Uterine smooth muscle cell (primary cell): ENCODE measurements around the gene SYNGR3. TPM values are rescaled to one million over a fixed set of nuclear protein-coding genes. Genes with fewer than 3 reads are reported as not detected.

Source experiments
- total RNA-seq: library from RNA; depleted of rRNA; stranded (reverse); fragments of >200 nt; gene quantifications from 2 replicates; pipeline ENCODE4 v1.2.3, GENCODE V29; 2014

Gene SYNGR3, protein sequence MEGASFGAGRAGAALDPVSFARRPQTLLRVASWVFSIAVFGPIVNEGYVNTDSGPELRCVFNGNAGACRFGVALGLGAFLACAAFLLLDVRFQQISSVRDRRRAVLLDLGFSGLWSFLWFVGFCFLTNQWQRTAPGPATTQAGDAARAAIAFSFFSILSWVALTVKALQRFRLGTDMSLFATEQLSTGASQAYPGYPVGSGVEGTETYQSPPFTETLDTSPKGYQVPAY
- 1.4 and 6.1 TPM in 2 replicates for total RNA-seq

DNA sequence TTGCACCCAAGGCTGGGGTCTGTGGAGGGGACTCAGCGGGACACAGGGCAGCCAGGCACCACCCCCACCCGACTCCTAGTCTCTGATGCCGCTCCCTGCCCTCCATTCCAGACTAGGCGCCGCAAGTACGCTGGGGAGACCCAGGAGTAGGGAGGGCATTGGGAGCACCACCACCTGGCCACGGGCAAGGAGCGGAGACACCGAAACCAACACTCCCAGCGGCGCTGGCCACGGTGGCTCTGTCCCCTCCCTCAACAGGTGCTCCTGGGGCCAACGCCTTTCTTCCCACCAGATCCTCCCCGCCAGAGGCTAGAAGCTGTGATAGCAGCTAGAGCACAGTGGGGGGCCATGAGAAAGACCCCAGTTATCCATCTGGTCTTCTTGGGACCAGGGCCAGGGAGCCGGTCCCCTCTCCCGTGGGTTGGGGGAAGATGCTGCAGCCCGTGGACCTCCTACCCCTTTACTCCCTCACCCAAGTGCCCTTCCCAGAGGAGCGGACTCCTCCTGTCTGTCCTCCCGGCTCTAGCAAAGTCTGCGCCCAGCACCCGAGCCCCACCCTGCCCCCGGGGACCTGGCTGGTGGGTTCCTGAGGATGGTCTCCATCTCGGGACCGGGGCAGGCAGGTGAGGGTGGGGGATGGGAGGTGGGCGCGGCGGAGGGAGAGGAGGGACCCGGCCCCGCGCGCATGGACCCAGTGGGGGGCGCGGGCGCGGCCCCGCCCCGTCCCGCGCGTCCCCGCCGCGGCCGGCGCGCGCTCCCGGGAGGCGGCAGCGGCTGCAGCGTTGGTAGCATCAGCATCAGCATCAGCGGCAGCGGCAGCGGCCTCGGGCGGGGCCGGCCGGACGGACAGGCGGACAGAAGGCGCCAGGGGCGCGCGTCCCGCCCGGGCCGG is at the start of gene SYNGR3:
SYNGR3 (plus strand) TSS at position 762 of the 892 bp plus-strand sequence. CDS start 133 bp downstream, outside the sequence.

DNA sequence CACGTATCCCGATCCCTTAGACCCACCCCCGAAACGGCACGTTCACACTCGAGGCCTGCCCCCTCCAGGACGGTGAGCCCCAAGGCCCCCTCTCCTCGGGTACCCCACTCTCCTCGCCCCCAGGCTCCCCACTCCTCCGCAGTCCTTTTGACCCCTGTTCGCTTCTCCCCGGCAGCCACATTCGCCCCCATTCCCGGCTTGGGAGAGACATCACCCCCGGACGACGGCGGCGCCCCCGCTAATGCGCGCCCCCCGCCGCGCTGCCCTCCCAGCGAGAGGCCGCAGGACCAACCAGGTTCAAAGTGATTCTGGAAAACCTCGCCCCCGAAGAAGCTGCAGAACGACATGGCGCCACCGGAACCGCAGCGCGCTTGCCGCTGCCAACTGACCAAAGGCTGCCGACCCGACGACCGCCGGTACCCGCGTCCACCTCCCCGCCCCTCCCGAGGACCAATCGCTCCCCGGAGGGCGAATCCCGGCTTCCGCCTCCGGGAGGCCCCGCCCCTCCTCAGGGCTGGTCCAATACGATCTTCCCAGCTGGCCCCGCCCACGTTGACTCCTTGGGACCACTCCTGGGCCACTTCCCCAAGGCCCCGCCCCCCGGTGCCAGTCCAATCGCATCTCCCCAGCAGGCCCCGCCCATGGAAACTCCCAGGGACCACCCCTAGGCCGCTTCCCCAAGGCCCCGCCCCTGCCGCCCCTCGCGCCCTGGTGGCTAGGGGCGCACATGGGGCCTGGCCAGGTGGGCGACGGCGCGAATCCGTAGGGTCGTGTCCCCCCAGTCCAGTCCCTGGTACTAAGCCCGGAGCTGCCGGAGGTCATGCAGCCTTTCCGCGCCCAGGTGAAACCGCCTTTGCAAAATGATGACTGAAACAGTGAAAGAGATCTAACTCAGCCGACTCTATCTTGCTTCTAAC is 46.7 kb upstream of the SYNGR3 start, which contains the start of gene MSRB1:
MSRB1 (minus strand) TSS at position 390 of the 917 bp plus-strand sequence; CDS start at position 347, 43 bp downstream.

DNA sequence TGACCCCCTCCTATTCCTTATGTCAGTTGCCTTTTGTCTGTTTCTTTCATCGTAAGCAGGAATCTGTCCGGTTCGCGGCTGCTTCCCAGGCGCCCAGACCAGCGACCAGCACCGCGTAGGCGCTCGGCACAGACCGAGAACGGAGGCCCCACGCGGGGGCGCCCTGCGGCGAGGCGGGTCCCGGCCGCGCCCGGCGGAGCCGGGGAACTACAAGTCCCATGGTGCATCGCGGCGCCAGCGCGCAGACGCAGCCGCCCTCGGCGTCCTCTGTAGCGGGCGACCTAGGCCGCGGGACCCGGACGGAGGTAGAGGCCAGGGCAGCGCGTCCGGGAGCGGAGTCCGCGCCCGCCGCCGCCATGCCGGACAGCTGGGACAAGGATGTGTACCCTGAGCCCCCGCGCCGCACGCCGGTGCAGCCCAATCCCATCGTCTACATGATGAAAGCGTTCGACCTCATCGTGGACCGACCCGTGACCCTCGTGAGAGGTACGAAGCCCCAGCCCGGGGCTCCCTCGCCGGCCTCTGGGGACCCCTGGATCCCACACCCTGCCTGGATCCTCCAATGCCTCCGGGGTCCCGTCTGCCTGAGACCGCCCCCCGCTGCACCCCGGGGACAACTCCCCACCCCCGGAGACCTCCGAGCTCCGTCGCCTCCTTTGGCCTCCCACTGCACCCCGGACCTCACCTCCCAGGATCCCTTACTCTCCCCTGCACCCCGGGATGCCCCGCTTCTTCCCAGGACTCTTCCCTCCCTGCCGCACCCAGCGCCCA is 30.3 kb upstream of the SYNGR3 start, which contains the start of gene NDUFB10:
NDUFB10 (plus strand) TSS at position 270 of the 771 bp plus-strand sequence; CDS start at position 357, 87 bp downstream.

DNA sequence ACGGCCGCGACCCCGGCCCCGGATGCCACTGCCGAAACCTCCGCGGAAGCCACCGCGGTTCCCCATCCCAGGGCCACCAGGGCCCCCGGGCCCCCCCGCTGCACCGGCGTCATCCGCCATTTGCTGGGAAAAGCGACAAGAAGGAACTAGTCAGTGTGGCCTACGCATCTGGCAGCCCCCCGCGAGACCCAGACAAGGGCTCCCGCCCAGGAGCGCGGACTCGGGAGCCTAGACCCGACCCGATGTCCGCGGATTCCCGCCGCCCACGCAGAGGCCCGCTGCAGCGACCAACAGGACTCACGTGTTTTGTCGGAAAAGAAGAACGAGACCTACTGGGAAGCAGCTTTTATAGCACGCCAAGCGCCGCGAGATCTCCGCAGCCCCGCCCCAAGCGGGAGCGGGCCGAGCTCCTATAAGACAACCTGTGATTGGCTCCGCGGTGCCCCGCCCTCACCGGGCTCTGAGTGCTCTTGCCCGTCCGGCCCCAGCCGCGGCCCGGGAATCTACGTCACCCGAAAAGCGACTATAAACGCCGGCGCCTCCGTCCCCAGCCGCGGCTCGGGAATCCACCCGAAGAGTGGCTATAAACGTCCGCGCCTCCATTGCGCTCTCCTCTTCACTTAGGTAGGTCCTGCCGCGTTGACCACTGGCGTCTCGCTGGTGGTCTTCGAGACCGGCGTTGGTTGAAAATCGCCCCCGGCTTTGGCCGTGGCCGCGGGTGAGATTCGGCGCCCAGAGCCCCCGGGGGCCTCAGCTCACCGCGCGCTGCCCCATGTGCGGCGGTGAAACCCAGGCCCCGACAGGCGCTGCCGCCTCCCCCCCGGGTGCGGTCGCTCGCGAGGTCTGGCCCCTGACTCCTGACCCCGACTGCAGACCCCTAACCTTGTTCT is 25.0 kb upstream of the SYNGR3 start, which contains the start of gene RPS2:
RPS2 (minus strand) TSS at position 321 of the 890 bp plus-strand sequence; CDS start at position 120, 201 bp downstream.

DNA sequence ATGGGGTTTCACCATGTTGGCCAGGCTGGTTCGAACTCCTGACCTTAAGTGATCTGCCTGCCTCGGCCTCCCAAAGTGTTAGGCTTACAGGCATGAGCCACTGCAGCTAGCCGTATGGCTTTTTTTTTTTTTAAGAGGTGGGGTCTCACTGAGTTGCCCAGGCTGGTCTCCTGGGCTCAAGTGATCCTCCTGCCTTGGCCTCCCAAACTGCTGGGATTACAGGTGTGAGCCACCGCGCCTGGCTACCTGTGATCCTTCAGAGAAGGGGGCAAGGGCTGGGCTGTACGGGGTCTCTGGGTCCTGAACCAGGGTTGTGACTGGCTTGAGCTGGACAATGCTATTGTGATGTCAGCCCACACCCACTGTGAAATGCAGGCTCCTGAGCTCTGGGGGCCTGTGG is 23.3 kb upstream of the SYNGR3 start, which contains the start of gene RNF151:
RNF151 (plus strand) TSS at position 397 of the 400 bp plus-strand sequence. CDS start 26 bp downstream, outside the sequence.

DNA sequence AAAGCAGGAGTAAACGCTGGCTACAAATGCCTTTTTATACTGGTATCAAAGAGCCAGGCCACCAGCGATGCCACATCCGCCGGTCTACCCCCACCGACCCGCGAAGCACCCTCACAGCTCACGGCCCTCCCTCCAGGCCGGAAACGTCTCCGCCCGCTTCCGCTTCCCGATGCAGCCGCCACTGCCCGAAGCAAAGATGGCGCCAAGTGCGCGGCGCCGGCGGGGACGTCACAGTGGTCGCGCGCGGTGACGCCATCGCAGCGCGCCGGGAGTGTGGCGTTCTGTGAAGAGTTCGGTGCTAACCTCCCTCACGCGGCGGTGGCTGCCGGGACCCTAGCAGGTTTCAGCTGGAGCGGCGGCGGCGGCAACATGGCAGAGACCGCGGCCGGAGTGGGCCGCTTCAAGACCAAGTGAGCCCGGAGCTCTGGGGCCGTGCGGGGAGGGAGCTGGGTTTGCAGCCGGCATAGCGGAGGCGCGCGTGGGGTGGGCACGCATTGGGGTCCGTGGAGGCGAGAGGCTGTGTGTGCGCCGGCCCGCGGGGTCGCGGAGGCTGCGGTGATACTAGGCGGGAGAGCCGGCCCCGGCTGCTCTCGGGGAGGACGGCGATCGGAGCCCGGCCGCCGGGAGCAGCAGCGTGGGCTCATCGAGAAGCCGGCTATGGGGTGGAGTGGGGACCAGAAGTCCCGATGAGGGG is 17.8 kb upstream of the SYNGR3 start, which contains the start of gene TBL3:
TBL3 (plus strand) TSS at position 258 of the 694 bp plus-strand sequence; CDS start at position 370, 112 bp downstream.

DNA sequence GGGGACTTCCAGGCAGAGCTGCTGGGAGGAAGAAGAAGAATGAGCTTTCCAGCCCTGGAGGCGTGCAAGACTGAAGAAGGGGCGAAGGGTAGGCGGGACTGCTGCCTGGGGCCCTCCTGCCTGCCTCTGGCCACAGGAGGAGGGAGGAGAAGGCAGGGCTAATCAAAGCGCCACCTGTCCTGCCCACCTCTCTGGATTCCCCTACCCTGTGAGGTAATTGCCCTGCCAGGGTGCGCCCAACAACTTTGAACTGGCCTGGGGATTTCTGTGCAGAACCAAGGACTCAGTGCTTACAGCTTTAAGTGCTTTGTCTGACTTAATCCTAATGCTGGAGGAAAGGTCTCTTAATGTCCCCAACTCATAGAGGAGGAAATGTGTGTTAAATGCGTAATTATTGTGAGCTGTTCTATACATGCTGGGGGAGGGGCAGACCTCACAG is 8.4 kb upstream of the SYNGR3 start, which contains the start of gene NOXO1:
NOXO1 (minus strand) TSS at position 72 of the 439 bp plus-strand sequence. CDS start 290 bp downstream, outside the sequence.

DNA sequence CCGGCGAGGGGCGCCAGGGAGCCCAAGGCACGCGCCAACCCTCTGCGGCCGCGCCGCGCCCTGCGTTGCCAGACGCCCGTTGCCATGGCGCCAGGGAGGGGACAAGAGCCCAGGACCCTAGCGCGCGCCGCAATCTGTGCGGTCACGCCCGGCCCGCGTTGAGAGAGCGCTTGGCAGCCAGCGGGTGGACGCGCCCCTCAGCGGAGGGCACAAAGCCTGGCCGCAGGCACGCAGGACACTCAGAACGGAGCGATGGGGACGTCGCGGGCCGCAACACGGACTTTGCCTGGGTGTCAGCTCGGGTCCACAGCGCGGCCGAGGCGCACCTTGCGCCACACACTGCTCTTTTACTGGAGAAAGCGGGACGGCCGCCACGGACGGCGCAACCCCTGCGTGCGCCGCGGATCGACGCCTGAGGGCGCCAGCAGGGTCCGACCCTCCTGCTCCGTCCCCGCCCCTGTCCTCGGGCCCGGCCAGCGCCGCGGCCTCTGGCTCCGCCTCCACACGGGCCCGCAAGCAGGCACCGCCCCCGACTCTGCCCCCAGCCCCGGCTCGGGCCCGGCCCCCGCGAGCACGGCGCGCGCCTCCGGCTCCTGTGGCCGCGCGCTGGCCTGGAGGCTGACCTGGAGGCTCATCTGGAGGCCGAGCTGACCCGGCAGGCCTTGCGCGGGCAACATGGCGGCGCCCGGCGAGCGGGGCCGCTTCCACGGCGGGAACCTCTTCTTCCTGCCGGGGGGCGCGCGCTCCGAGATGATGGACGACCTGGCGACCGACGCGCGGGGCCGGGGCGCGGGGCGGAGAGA is 6.0 kb upstream of the SYNGR3 start, which contains the start of gene GFER:
GFER (plus strand) TSS at position 650 of the 803 bp plus-strand sequence; CDS start at position 676, 26 bp downstream.

DNA sequence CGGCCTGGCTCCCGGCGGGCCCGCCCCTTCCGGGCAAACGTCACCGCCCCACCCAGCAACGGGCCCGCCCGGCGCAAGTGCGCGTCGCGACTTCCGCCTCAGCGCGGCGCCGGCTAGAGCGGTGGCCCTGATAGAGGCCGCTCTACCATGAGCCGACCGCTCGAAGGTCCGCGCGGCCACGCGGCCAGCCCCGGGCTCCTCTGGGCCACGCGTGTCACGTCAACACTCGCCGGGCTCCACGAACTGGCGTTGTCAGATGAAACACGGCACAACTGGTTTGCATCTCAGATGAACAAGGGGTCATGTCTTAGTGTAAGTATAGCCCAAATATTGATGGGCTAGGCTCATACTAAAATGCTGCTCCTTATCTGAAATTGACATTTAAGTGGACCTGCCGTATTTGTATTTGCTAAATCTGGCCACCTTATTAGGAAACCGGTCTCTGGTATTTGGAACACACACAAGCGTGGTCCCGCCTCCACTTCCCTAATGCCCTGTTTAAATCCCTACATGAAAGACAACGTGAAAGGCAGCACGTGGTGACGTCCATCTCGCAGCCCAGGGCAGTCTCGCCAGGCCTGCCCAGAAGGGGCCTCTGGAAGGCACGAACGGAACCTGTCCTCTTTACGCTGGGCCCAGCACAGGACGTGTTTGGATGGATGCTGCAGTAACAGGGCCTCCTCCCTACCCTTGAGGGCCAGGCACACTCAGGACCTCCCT is 20.2 kb downstream of the SYNGR3 start, which contains the start of gene ZNF598:
ZNF598 (minus strand) TSS at position 31 of the 720 bp plus-strand sequence.

DNA sequence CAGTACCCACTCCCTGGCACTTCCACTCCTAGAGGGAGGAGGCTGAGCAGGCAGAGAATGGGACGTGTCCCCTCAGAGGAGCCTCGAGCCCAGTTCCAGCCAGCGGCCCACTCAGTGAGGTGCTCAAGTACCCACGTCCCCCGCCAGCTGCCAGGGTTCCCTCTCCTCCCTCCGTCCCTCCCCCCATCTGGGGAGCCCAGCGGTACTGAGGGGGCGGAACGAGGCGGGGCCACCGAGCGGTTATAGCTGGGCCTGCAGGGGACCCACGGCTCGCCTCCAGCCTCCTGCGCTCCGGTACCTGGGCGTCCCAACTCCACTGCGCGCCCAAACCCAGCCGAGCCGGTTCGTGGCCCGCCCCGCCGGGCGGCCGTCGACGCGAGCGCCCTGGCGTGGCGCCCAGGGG is 29.7 kb downstream of the SYNGR3 start, which contains the start of gene NPW:
NPW (plus strand) TSS at position 268 of the 403 bp plus-strand sequence.

DNA sequence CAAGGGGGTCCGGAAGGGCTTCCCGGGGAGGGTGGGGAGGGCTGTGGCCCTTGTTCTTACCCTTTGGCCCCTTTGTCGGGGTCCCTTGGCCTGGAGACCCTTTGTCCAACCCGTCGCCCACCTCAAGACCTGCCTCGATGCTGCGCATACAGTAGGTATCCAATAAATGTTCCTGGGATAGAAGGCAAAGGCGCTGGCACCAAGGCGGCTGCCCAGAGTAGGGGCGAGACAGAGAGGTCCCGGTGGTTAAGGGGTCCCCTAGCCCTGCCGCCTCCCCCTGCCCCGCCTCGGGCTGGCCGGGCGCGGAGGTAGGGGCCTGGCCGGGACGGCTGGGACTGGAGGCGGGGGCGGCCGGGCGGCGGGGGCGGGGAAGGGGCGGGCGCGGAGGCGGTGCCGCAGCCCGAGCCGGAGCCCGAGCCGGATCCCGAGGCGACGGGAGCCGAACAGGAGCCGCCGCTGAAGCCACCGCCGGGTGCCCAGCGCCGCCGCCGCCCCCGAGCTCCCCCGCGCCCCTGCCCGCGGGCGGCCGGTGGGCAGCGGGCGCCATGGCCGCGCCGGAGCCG is 36.8 kb downstream of the SYNGR3 start, which contains the start of gene NHERF2:
NHERF2 (plus strand) TSS at position 442 of the 563 bp plus-strand sequence; CDS start at position 546, 104 bp downstream.

Other genes starting within 250 kb of the SYNGR3 start
- gene NME3, start 218.4 kb upstream of the SYNGR3 start, total RNA-seq: 34.6 and 65.0 TPM in 2 replicates
- 11.7 and 16.5 TPM in 2 replicates for gene EME2, start 217.2 kb upstream of the SYNGR3 start, total RNA-seq
- gene MRPS34, start 216.8 kb upstream of the SYNGR3 start, total RNA-seq: 89.7 and 102 TPM in 2 replicates
- gene SPSB3, start 207.4 kb upstream of the SYNGR3 start, total RNA-seq: 29.0 and 37.5 TPM in 2 replicates
- 70.7 and 82.7 TPM in 2 replicates for gene NUBP2, start 207.0 kb upstream of the SYNGR3 start, total RNA-seq
- gene IGFALS, start 196.3 kb upstream of the SYNGR3 start, total RNA-seq: under 0.01 and 0.50 TPM in 2 replicates
- gene HAGH, start 163.1 kb upstream of the SYNGR3 start, total RNA-seq: 48.1 and 55.1 TPM in 2 replicates
- 66.5 and 87.0 TPM in 2 replicates for gene FAHD1, start 162.8 kb upstream of the SYNGR3 start, total RNA-seq
- gene MEIOB, start 117.8 kb upstream of the SYNGR3 start, total RNA-seq: 0.22 and 0.50 TPM in 2 replicates
- not detected in 2 replicates for gene HS3ST6, start 71.6 kb upstream of the SYNGR3 start, total RNA-seq
- gene MSRB1, start 46.8 kb upstream of the SYNGR3 start, total RNA-seq: 6.2 and 6.6 TPM in 2 replicates
- not detected in 2 replicates for gene RPL3L, start 35.3 kb upstream of the SYNGR3 start, total RNA-seq
- gene NDUFB10, start 30.4 kb upstream of the SYNGR3 start, total RNA-seq: 110 and 149 TPM in 2 replicates
- 1,423 and 2,571 TPM in 2 replicates for gene RPS2, start 25.1 kb upstream of the SYNGR3 start, total RNA-seq
- gene RNF151, start 23.1 kb upstream of the SYNGR3 start, total RNA-seq: not detected in 2 replicates
- gene TBL3, start 17.9 kb upstream of the SYNGR3 start, total RNA-seq: 40.7 and 57.5 TPM in 2 replicates
- not detected in 2 replicates for gene NOXO1, start 8.5 kb upstream of the SYNGR3 start, total RNA-seq
- gene GFER, start 5.8 kb upstream of the SYNGR3 start, total RNA-seq: 18.5 and 23.0 TPM in 2 replicates
- 20.7 and 22.7 TPM in 2 replicates for gene ZNF598, start 19.9 kb downstream of the SYNGR3 start, total RNA-seq
- gene NPW, start 29.8 kb downstream of the SYNGR3 start, total RNA-seq: 0.33 and 0.87 TPM in 2 replicates
- 12.1 and 17.7 TPM in 2 replicates for gene NHERF2, start 36.9 kb downstream of the SYNGR3 start, total RNA-seq
- gene NTHL1, start 57.9 kb downstream of the SYNGR3 start, total RNA-seq: 29.5 and 31.0 TPM in 2 replicates
- 50.2 and 59.6 TPM in 2 replicates for gene TSC2, start 58.0 kb downstream of the SYNGR3 start, total RNA-seq
- 137 and 254 TPM in 2 replicates for gene PKD1, start 145.9 kb downstream of the SYNGR3 start, total RNA-seq
- gene RAB26, start 158.7 kb downstream of the SYNGR3 start, total RNA-seq: 1.1 and 1.4 TPM in 2 replicates
- 46.6 and 52.6 TPM in 2 replicates for gene TRAF7, start 165.8 kb downstream of the SYNGR3 start, total RNA-seq
- 0.12 and 0.33 TPM in 2 replicates for gene CASKIN1, start 206.6 kb downstream of the SYNGR3 start, total RNA-seq
- gene MLST8, start 215.5 kb downstream of the SYNGR3 start, total RNA-seq: 22.6 and 28.9 TPM in 2 replicates
- 1.7 and 4.9 TPM in 2 replicates for gene BRICD5, start 220.9 kb downstream of the SYNGR3 start, total RNA-seq
- gene PGP, start 224.9 kb downstream of the SYNGR3 start, total RNA-seq: 14.1 and 24.5 TPM in 2 replicates
- gene E4F1, start 233.6 kb downstream of the SYNGR3 start, total RNA-seq: 37.0 and 38.0 TPM in 2 replicates
- gene DNASE1L2, start 246.5 kb downstream of the SYNGR3 start, total RNA-seq: 0.44 and 0.87 TPM in 2 replicates